Measurements from ENCODE around the gene MAP2K7.
"Not testable (repeated sequence)": the region's sequence is repeated elsewhere in the genome, so short reads cannot be mapped to it uniquely, and the experiment has no call there.

Gene MAP2K7

DNA sequence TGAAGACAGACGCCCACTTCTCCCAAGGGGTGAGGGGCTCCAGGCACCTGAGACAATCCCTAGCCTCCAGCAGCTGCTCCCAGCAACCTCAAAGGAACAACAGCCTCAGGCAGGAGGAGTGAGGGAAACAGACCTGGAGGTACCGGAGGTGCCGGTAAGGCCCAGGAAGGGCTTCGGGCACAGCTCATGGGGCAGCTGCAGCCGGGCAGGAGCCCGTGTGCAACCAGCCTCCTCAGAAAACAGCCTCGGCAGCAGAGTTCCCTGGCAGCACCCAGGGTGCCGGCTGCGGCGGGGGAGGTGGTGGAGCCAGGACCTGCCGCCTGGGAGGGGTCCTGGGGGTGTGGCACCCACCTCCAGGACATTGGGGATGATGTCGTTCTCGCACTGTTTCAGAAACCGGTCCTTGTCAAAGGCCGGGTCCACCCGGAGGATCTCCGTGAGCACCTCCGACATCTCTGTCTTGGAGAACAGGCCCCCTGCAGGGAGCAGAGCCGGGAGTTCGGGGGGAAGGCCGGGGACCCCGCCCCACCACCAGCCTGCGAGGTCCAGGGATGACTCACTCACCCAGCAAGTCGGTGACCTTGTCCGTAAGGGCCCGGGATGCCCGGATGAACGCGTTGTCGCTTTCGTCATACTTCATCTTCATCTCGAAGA, 28.7 kb downstream of the MAP2K7 start:
- no peak for DNase-seq

DNA sequence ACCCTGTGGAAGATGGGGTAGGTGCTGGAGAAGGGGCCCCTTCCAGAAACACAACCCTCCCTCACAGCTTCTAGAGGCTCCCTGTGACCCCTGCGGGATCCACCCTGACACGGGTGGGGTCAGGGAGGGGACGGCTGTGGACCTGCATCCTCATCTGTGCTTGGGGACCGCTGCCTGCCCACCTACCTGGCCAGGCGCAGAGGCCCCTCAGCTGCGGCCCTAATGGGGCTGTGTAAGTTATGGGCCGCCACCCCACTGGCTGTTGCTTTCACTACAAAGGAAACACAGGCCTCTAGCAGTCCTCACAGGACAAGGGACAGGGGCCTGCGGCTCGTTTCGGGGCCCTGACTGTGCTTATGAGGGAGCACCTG, 29.2 kb downstream of the MAP2K7 start:
- DNase-seq = no peak

DNA sequence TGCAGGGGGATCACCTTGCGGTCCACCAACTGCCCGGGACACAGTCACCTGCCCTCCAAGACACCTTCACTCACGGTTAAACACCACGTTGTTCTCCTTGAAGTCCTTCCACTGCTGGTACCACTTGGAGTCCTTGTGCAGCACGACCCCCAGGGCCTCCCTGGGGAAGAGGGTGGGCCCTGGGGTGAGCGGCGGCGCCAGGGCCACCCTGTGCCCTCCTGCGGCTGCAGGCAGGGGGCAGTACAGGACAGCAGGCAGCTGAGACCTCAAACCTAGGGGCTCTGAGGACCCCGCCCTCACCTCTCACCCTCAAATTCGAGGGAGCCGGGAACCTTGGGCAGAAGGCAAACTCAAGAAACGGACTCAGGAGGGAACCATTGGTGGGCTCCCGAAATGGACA, 29.7 kb downstream of the MAP2K7 start:
- DNase-seq = no peak

DNA sequence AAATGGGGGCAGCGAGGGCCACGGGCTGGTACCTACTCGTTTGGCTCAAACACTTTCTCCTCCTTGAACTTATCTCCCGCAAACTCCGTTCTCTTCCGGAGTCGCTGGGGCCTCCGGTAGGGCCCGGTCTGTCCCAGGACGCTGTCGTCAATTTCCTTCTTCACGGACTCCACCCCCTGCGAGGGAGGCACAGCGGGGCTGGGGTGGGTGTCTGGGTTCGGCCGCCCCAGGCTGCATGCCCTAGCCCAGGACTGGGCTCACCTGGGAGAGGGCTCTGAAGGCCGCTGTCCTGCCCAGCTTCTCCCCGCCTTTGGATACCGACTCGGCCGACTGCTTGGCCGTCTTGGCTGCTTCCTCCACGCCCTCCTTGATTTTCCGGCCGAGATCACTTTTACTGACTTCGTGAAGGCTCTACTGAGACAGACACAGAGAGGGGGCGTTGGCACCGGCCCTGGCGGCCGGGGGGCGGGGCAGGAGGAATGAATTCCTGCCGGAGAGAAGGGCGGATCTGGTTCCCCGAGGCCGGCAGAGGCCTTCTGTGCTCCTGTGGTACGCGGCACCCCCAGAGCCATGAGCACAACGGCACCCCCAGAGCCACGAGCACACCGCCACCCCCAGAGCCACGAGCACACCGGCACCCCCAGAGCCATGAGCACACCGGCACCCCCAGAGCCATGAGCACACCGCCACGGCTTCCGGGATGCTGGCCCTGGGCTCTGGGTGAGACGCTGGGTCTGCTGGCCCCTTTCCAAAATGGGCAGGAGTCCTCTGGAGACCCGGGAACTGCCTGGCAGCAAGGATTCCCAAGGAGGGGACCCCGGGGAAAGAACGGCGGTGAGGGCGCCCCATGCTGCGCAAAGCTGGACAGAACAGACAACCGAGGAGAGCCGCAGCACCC, 30.4 kb downstream of the MAP2K7 start:
- DNase-seq = no peak

DNA sequence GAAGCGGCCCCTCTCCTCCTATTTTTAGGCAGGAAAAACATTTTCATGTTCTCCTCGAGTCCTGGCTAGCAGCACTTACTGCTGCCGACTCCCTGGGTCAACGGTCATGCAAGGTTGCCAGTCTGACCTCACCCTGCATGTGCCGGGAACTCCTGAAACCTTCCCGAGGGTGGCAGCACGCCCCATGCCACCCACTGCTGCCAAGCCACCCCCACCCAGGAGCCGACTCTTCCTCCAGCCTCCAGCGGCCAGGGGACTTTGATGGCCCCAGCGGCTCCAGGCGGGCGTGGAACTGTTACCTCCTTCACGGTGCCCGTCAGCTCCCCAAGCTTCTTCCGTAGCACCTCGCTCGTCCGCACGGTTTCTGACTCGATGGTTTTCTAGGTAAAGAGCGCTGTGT, 31.1 kb downstream of the MAP2K7 start:
- DNase-seq = no peak

DNA sequence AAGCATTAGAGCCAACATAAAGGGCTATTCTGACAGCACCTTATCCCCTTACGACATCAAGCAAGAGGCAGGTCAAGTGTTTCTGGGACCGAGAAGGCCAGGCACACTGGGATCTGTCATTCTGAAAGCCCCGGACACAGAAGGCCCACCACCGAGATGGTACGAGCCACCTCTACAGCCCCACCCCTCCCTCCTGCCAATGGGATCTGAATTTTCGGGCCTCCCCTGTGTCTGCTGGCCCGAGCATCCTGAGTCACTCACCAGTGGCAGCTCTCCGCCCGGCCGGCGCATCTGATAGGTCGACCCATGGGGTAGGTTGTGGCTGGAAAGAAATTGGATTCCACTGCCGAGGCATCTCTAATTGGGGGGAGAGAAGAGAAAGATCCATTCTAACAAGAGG, 37.2 kb downstream of the MAP2K7 start:
- no peak for DNase-seq

DNA sequence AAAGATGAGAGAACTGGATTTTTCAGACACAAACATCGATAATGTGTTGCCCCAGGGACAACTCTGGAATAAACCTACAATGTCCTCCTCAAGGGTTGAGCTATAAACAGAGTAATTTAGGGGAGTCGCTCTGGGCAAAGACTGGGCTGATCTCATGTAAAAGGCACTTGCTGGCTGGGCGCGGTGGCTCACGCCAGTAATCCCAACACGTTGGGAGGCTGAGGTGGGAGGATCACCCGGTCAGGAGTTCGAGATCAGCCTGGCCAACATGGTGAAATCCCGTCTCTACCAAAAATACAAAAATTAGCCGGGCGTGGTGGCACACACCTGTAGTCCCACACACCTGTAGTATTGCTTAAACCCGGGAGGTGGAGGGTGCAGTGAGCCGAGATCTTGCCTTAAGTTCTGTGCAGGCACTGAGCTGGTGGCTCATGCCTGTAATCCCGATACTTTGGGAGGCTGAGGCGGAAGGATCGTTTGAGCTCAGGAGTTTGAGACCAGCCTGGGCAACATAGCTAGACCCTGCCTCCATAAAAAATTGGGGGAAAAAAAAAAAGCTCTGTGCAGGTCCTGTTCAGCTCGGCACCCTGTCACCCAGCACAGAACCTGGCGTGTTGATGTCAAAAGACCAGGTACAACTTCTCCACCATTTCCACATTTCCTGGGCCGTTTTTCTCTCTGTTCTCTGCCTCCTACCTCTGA, 38.4 kb downstream of the MAP2K7 start:
- no peak for DNase-seq

DNA sequence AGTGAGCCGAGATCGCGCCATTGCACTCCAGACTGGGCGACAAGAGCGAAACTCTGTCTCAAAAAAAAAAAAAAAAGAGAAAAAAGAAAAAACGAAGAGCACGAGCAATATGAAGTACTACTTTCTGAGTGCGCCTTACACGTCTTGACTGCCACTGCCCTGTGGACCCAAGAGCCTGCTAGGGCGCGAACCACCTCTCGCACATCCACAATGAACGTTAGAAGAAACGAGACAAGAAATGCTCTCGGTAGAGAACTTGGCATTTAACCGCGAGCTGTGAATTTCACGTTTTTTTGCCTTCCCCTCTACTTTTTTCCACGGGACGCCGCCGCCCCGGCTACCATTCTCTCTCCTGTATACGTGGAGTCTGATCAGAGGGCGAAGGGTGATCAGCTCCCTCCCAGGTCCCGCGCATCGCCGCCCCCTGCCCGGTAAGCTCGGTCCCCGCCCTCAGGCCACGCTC, 39.3 kb downstream of the MAP2K7 start:
- no peak for DNase-seq

DNA sequence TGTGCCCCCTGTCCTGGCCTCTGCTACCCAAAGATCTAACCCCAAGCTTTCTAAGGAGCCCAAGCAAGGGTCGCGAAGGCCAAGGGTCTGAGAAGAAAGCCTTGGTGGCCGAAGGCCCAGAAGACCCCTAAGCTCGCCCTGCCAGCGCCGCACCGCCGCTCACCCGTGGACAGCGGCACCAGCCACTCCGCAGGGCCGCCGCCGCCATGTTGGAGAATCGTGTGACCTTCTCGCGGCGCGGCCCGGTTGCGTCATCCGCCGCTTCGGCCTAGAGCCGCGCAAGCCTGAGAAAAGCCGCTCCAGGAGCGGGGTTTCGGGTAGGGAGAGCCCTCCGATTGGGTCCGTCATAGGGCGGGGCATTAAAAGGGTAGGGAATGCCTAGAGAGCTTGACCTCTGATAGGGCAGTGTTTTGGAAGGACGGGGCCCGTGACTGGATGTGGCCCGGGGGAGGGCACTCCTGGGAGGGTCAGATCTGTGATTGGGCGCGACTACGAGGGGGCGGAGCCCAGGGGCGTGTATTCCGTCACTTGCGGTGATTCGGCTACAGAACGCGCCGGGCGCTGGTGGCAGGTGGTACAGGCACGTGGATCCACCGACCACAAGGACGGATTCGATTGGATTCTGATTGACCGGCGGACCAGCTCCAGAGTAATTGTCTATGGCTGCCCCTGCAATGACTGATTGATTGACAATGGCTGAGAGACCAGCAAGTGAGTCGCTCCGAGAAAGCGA, 39.9 kb downstream of the MAP2K7 start, which contains the start of gene TIMM44:
TSS of gene TIMM44 (minus strand) at position 223 of the 733 bp plus-strand sequence. CDS start at position 208, 15 bp downstream.
- DNase-seq = peak; percentile 99

DNA sequence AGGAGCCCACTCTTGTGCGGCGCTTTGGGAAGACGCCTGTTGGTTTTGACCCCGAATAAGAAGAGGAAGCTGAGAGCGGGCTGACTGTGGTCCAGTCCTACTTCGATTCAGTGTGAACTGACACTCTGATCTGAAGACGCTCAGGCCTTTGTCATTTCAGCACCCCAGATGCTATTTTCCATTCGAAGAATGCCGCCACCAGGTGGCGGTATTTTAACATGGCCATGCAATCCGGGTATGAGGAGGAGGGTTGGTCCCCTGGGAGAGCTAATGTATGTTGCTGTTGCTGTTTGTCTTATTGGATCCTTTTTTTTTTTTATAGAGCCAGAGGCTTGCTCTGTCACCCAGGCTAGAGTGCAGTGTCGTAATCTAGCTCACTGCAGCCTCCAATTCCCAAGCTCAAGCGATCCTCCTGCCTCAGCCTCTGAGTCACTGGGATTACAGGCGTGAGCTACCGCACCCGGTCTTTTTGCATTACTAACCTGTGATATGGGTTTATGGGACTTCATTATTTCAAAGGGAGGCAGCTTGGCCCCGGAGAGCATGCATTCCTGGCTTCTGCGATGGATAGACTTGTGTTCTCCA, 40.6 kb downstream of the MAP2K7 start:
- DNase-seq = peak; percentile 98

DNA sequence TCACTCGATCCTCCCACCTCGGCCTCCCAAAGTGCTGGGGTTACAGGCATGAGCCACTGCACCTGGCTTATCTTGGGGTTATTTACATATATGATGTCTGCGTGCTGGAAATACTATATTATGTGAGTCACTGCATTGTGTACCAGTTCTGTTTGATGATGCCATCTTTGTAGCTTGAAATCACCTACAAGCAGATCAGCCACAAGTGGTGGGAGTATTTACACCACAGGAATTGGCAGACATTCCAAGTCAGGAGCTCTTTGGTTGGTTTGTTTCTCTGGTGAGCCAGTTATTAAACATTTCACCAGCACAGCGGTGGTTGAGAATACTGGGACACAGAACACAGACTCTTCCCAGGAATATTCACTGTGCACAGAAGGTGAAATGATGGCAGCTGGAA, 44.3 kb downstream of the MAP2K7 start:
- no peak for DNase-seq

DNA sequence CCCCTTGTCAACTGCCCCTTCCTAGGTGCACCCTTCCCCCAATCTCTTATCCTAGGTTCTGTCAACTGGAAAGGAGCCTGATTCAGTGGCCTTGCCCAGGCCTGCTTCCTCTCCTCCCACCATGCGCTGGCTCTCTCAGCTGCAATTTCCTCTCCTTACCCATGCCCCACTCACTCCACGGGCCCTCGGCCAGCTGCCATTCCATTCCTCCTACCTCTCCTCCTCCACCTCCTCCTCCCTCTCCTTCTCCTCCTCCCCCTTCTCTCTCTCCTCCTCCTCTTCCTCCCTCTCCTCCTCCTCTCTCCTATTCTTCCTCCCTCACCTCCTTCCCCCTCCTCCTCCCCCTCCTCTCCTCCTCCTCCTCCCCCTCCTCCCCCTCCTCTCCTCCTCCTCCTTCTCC, 49.4 kb downstream of the MAP2K7 start:
- no peak for DNase-seq

DNA sequence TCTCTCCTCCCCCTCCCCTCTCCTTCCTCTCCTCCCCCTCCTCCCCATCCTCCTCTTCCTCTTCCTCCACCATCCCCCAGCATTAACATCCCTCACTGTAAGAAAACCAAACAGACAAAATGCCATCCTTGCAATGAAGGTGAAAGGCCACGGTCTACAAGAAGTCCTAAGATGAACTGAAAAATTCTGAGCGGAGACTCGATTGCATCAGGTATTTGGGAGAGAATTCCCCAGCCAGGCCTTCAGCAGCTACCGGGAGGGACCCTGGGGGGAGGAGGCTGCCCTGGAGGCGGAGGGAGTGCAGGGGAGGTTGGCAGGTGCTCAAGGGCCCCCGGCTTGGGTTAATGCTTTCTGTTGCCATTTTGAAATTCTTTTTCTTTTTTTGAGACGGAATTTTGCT, 49.9 kb downstream of the MAP2K7 start:
- no peak for DNase-seq

DNA sequence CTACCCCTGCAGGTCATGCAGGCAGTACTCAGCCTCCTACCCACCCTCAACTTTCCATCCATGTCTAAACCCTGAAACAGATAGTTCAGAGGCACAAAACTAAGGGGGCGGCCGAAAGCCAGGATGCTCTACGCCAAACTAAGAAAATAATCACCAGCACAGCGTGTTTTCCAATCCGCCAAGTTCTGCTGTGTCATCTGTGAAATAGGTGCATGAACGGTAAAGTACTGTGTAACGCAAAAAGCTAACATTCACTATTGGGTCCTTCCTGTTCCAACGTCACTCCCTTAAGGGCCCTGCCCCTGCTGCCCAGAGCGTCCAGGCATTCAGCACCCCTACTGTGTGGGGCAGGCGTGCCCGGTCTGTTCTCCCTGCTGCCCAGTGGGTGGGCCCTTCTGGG, 52.0 kb downstream of the MAP2K7 start:
- no peak for DNase-seq

DNA sequence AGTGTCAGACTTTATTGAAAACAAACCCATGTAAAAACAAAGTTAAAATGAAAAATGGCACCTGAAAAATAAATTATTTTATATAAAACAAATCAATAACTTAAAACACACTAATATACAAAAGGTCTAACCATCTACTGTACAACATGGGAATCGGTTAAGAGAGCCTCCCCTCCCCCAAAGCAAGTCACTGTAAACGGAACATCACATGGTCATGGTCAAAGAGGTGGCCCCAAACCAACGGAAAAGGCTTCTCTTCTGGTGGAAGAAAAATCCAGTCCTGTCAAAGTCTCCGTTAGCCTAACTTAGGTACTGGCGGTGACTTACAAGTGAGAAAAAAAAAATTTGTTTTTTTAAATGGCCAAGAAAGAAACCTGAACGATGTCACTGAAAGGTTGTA, 55.5 kb downstream of the MAP2K7 start:
- DNase-seq = no peak

DNA sequence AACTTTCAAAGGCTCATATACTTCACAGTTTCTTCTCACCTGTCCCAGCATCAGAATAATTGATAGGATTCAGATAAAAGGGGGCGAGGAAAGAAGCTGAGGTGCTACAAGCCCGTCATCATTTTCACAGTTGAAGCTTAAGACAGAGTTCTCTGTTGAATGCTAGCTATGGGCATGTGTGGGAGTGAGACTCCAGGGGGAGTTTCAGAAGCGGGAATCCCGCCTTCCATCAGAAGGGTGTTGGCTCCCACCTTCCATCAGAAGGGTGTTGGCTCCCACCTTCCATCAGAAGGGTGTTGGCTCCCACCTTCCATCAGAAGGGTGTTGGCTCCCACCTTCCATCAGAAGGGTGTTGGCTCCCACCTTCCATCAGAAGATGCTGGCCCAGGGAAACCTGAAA, 57.4 kb downstream of the MAP2K7 start:
- DNase-seq = not testable (repeated sequence)

DNA sequence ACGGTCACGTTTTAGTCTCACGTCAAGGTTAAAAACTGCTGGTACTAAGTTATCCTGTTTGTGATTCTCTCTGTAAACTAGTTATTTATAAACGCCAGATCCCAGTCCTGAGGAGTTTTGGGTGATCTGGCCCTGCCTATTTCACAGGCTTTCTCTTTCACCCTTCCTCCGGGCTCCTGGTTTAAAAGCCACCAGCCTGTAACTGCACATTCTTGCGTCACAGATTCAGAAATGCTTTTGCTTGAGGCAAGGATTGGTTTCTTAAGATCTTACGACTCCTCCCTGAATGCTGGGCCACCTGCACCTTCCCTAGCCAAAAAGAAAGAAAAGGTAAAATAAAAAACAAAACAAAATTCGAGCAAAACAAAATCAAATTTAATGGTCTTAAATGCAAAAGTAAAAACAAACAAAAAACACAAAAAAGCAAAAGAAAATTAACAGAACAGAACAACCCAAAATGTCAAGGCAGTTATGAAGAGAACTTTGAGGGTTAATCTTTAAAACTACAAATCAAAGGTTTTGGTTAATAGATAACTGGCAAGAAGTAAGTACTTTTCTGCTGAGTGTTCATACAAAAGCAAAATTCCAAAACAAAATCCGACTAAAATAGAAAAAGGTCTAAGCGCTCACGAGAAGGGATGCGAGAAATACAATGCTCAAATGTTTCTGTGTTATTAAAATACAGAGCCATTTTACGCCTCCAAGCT, 58.4 kb downstream of the MAP2K7 start:
- no peak for DNase-seq

DNA sequence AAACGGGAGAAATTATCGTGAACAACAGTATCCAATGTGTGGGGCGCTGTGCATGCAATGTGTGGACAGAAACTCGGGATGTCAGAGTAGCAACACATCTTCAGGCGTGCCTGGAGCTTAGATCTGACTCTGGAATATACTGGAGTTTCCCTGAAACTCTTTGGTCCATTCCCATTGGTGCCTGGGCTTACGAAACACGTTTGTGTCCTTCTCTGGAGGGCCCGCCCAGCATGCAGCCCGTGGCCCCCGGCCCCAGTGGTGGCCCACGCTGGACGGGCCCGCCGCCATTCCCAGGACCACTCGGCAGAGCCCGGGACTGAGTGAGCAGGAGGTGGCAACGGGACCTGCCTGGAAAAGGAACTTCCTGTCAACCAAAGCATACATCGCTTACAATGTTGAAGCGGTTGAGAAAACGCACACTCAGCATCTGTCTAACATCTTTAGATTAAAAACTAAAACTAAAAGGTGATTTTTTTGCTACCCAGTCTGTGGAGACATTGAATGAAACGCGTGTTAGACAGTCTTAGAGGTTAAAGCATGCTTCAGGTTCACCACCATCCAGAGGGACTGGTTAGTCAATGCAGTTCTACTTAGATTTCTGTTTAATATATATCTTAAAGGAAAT, 59.1 kb downstream of the MAP2K7 start:
- no peak for DNase-seq

DNA sequence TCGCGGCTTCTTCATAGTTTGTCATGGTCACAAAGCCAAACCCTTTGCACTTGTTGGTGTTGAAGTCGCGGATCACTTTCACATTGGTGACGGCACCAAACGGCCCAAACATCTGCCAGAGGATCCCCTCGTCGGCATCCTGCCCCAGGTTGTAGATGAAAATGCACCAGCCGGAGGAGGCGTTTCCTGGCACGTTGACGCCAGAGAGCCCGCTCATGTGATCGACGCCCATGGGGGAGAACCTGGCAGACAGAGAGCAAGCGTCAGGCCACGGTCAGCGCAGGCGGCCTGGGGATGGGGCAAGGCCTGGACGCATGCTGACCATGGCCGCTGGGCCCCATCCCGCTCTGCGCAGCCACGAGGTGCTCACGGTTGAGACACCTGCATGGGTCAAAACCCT, 59.9 kb downstream of the MAP2K7 start:
- no peak for DNase-seq

Measured in NCI-H2171 (cell line).